ENCODE data around the gene CMIP. TPM values are rescaled to one million over a fixed set of nuclear protein-coding genes. Genes with fewer than 3 reads are reported as not detected.

The CMIP gene
- polyA plus RNA-seq, 1 of the 3 experiments (the other 2 are of a cell fraction) = 5.4 TPM

GRCh38 chr16:81668243-81669097, 223.9 kb downstream of the CMIP start (continued):
- TF ChIP-seq PBX3 (IDR thresholded peaks at IDR 0.05) (no peak), NFIC (IDR thresholded peaks at IDR 0.05; ENCODE audit: borderline replicate concordance) (no peak), MXI1 (IDR thresholded peaks at IDR 0.05; ENCODE audit: low read depth, low read length) (no peak)

DNA sequence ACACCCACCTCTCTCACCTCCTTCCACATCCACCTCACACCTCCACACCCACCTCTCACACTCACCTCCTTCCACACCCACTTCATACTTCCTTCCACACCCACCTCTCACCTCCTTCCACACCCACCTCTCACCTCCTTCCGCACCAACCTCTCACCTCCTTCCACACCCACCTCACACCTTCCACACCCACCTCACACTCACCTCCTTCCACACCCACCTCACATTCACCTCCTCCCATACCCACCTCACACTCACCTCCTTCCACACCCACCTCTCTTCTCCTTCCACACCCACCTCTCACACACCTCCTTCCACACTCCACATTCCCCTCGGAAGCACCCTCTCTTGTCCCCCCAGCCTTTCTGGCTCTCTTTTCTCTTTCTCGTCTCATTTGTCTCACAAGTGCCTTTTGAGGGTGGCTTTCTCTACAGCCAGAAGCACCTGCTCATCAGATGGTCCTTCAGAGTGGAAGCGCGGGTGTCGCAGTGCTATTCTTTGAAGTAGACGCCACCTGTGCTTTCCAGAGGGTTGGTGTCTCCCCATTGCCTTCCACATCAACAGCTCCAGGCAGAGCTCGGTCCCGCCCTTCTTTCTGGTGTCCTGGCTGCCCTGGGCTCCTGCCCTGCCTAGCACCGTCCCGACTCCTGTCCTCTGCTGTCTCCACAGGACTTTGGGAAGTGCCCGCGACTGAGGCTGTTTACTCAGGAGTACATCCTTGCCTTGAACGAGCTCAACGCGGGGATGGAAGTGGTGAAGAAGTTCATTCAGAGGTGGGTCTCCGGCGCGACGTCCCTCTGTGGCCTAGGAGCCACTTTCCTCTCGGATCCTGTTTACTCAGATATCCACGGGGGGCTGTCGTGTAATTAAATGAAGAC, 225.1 kb downstream of the CMIP start:
- WGBS (ENCODE audit: low lambda C conversion rate) = 94% methylated on average over 23 of the region's 23 CpGs
- no peaks in the 10 kb centered on the region for H3K27me3 ChIP-seq (ENCODE audit: insufficient read depth)
- H3K9ac ChIP-seq = no peak overlapping the region
- H3F3A ChIP-seq (replicated peaks; ENCODE audit: insufficient read depth) = no peaks in the 10 kb centered on the region
- H3K9me3 ChIP-seq = no peaks in the 10 kb centered on the region
- H3K4me1 ChIP-seq (ENCODE audit: control insufficient read depth in 1 of 2, insufficient read depth in 2 of 2, low read depth in 1 of 2, low read length in 1 of 2) = peaks cover 0 to 10% of the 10 kb centered on the region in 2 experiments; a peak in 1 of 4 replicates
- no peaks in the 10 kb centered on the region for H3K9me2 ChIP-seq
- no peaks in the 10 kb centered on the region for H4K20me1 ChIP-seq (ENCODE audit: insufficient read depth)
- TF ChIP-seq MXI1 (IDR thresholded peaks at IDR 0.05; ENCODE audit: low read depth, low read length) (no peak), ELF1 (IDR thresholded peaks at IDR 0.05) (no peak), RXRA (IDR thresholded peaks at IDR 0.05; ENCODE audit: borderline replicate concordance, low read depth) (no peak), CTCF (IDR thresholded peaks at IDR 0.05) (no peak), FOXJ3 (CRISPR knock-in tag; IDR thresholded peaks at IDR 0.05) (no peak), CHD2 (IDR thresholded peaks at IDR 0.05; ENCODE audit: low read length, partially characterized antibody) (no peak), RFX5 (IDR thresholded peaks at IDR 0.05; ENCODE audit: low read length) (no peak), EP300 (IDR thresholded peaks at IDR 0.05; ENCODE audit: borderline replicate concordance in 1 of 2, low read depth in 1 of 2, low read length in 1 of 2) (no peak), RCOR1 (IDR thresholded peaks at IDR 0.05; ENCODE audit: low read length) (no peak), NFIC (IDR thresholded peaks at IDR 0.05; ENCODE audit: borderline replicate concordance) (no peak), SIN3A (IDR thresholded peaks at IDR 0.05; ENCODE audit: borderline replicate concordance, low read depth, low read length) (no peak), FOSL2 (IDR thresholded peaks at IDR 0.05; ENCODE audit: borderline replicate concordance, low read depth) (no peak)
- TF ChIP-seq, protein P1, sequence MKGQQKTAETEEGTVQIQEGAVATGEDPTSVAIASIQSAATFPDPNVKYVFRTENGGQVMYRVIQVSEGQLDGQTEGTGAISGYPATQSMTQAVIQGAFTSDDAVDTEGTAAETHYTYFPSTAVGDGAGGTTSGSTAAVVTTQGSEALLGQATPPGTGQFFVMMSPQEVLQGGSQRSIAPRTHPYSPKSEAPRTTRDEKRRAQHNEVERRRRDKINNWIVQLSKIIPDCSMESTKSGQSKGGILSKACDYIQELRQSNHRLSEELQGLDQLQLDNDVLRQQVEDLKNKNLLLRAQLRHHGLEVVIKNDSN (IDR thresholded peaks at IDR 0.05; ENCODE audit: borderline replicate concordance, low read depth) = no peak
- TF ChIP-seq, protein P2, sequence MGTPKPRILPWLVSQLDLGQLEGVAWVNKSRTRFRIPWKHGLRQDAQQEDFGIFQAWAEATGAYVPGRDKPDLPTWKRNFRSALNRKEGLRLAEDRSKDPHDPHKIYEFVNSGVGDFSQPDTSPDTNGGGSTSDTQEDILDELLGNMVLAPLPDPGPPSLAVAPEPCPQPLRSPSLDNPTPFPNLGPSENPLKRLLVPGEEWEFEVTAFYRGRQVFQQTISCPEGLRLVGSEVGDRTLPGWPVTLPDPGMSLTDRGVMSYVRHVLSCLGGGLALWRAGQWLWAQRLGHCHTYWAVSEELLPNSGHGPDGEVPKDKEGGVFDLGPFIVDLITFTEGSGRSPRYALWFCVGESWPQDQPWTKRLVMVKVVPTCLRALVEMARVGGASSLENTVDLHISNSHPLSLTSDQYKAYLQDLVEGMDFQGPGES (IDR thresholded peaks at IDR 0.05; ENCODE audit: low read depth, low read length) = no peak
- H3K27ac ChIP-seq (ENCODE audit: low read depth in 2 of 2, low read length in 1 of 2) = no peak overlapping the region
- no peak overlapping the region for H3K4me2 ChIP-seq
- H3K4me3 ChIP-seq (ENCODE audit: low read depth in 2 of 2, low read length in 1 of 2) = no peak overlapping the region
- H3K79me2 ChIP-seq (ENCODE audit: insufficient read depth) = no peaks in the 10 kb centered on the region
- POLR2A ChIA-PET = no interaction called here
- no peak overlapping the region for H2AFZ ChIP-seq (ENCODE audit: low read depth)
- no peak for DNase-seq
- peaks cover 0 to 11% of the 10 kb centered on the region in 2 experiments for H3K36me3 ChIP-seq (replicated peaks in 1 of 2; ENCODE audit: control insufficient read depth in 1 of 2, insufficient read depth in 2 of 2, low read length in 1 of 2)
- CTCF ChIA-PET = no interaction called here

Measured in SK-N-SH (cell line).